ENCODE measurements around the gene CDC37L1. TPM values are rescaled to one million over a fixed set of nuclear protein-coding genes. Genes with fewer than 3 reads are reported as not detected.
A peak's percentile ranks its signal among the peaks of the same experiment; 100 is the strongest.

The CDC37L1 gene
- total and polyA plus RNA-seq, 9 of the 15 experiments (the other 6 are each of a cell fraction or from before 2014, with no cell fraction given), result 1.5 to 7.9 (median 6.0) TPM

GRCh38 chr9:4654084-4654483, 25.3 kb upstream of the CDC37L1 start (continued):
- TF ChIP-seq ZNF395 (CRISPR knock-in tag; IDR thresholded peaks at IDR 0.05), result no peak
- no peak for TF ChIP-seq ZNF41 (CRISPR knock-in tag; conservative IDR thresholded peaks at IDR 0.05)
- TF ChIP-seq ZNF408 (CRISPR knock-in tag; IDR thresholded peaks at IDR 0.05; ENCODE audit: low read depth), result no peak
- TF ChIP-seq, protein P1, sequence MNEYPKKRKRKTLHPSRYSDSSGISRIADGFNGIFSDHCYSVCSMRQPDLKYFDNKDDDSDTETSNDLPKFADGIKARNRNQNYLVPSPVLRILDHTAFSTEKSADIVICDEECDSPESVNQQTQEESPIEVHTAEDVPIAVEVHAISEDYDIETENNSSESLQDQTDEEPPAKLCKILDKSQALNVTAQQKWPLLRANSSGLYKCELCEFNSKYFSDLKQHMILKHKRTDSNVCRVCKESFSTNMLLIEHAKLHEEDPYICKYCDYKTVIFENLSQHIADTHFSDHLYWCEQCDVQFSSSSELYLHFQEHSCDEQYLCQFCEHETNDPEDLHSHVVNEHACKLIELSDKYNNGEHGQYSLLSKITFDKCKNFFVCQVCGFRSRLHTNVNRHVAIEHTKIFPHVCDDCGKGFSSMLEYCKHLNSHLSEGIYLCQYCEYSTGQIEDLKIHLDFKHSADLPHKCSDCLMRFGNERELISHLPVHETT (CRISPR knock-in tag; conservative IDR thresholded peaks at IDR 0.05 in 1 of 2, IDR thresholded peaks at IDR 0.05 in 1 of 2), result no peak
- TF ChIP-seq KDM5B (IDR thresholded peaks at IDR 0.05; ENCODE audit: insufficient replicate concordance, low read depth, low read length), result no peak
- TF ChIP-seq MCM3 (IDR thresholded peaks at IDR 0.05), result no peak
- TF ChIP-seq ZNF717 (CRISPR knock-in tag; IDR thresholded peaks at IDR 0.05), result no peak

- Histone ChIP-seq H3K9me3 (replicated peaks; ENCODE audit: control insufficient read depth, insufficient read depth, low read depth, low read length) (no peaks in the 10 kb centered on the region), H3K79me2 (ENCODE audit: control insufficient read depth, insufficient read depth, low read length) (no peaks in the 10 kb centered on the region), H3K9me1 (ENCODE audit: control insufficient read depth, insufficient read depth, low read length) (no peaks in the 10 kb centered on the region), H4K20me1 (replicated peaks; ENCODE audit: control insufficient read depth, insufficient read depth, low read length) (no peaks in the 10 kb centered on the region), H3K4me3 (no peak overlapping the region), H3K4me2 (ENCODE audit: insufficient read depth, low read length) (no peak overlapping the region), H3K27ac (ENCODE audit: extremely low read depth, low read depth, low read length) (no peak overlapping the region), H3K4me1 (replicated peaks in 1 of 2; ENCODE audit: control insufficient read depth in 2 of 2, insufficient read depth in 2 of 2, low read length in 2 of 2) (no peaks in the 10 kb centered on the region), H3K9ac (ENCODE audit: insufficient read depth in 1 of 2, low read depth in 2 of 2, low read length in 2 of 2) (no peak overlapping the region), H3K27me3 (ENCODE audit: control insufficient read depth in 2 of 2, insufficient read depth in 2 of 2, low read length in 2 of 2) (peaks cover 0 to 9% of the 10 kb centered on the region in 2 experiments; a peak in 3 of 5 replicates), H2AFZ (ENCODE audit: low read depth, low read length) (peak overlapping the region; percentile 22; the same call in 1 of the 2 replicates), H3K36me3 (ENCODE audit: control insufficient read depth, insufficient read depth, low read length) (no peaks in the 10 kb centered on the region)
- DNase-seq (ENCODE audit: extremely low read depth in 1 of 4, low spot score in 3 of 4) (no peak), ATAC-seq (no peak), FAIRE-seq (no peak)
- no peak for TF ChIP-seq LARP7 (IDR thresholded peaks at IDR 0.05)
- no peak for TF ChIP-seq ZNF436 (CRISPR knock-in tag; IDR thresholded peaks at IDR 0.05)
- no peak for TF ChIP-seq GABPB2 (CRISPR knock-in tag; conservative IDR thresholded peaks at IDR 0.05)
- TF ChIP-seq RBM17 (IDR thresholded peaks at IDR 0.05; ENCODE audit: borderline replicate concordance, low read depth, low read length), result no peak
- TF ChIP-seq ZNF121 (CRISPR knock-in tag; conservative IDR thresholded peaks at IDR 0.05), result no peak
- no peak for TF ChIP-seq CBX3 (IDR thresholded peaks at IDR 0.05; ENCODE audit: borderline replicate concordance in 1 of 2, low read length in 2 of 2)
- TF ChIP-seq ZNF12 (CRISPR knock-in tag; IDR thresholded peaks at IDR 0.05), result no peak
- TF ChIP-seq HCFC1 (IDR thresholded peaks at IDR 0.05; ENCODE audit: low read depth, low read length), result no peak
- TF ChIP-seq ZNF740 (CRISPR knock-in tag; IDR thresholded peaks at IDR 0.05), result no peak
- no peak for TF ChIP-seq ZNF740 (tag; IDR thresholded peaks at IDR 0.05)
- ChIA-PET CTCF (ENCODE audit: low intra/inter-chr PET ratio) (no interaction called here), POLR2A (no interaction called here)
- BruUV-seq (replicated peaks), result no TSS peak
- WGBS (ENCODE audit: insufficient coverage, low coverage, missing lambda C conversion rate), result 40% methylated on average over 5 of the region's 10 CpGs
- in situ Hi-C loops (cut with MboI), result no loop called here
- intact Hi-C loops (cut with micrococcal nuclease), result no loop called here
Observed at GRCh38 chr9:4654538-4654937, 24.8 kb upstream of the CDC37L1 start.
